K562 (cell line): ENCODE results near the gene NUP43. TPM values are rescaled to one million over a fixed set of nuclear protein-coding genes. Genes with fewer than 3 reads are reported as not detected.
A peak's percentile ranks its signal among the peaks of the same experiment; 100 is the strongest.

ENCODE experiments used
- ERF ChIP-seq: fragments of 450-650 bp; formaldehyde crosslinking; IDR thresholded peaks from 2 replicates; pipeline ENCODE4 v1.4.0; 2020; ENCODE audit warnings: mild to moderate bottlenecking, mixed read lengths
- MBD2 ChIP-seq: sonication (generic); IDR thresholded peaks from 2 replicates; pipeline ENCODE4 v1.6.1; 2016; ENCODE audit warnings: low read depth, borderline replicate concordance
- MEIS2 ChIP-seq: fragments of 450-650 bp; IDR thresholded peaks from 2 replicates; pipeline ENCODE4 v1.6.1; 2014; ENCODE audit warnings: mild to moderate bottlenecking; ENCODE audit not compliant: partially characterized antibody
- POLR2A ChIP-seq: fragments of 450-650 bp; conservative IDR thresholded peaks from 2 replicates; pipeline ENCODE4 v1.6.1; 2016
- PRDM10 ChIP-seq: fragments of 450-650 bp; IDR thresholded peaks from 2 replicates; pipeline ENCODE4 v1.6.1; 2018; ENCODE audit not compliant: partially characterized antibody
- PTTG1 ChIP-seq: fragments of 450-650 bp; IDR thresholded peaks from 2 replicates; pipeline ENCODE4 v1.6.1; 2016; ENCODE audit warnings: low read depth, mild to moderate bottlenecking, missing genetic modification characterization, missing compliant biosample characterization
- RBM17 ChIP-seq: fragments of 200-400 bp; formaldehyde crosslinking; IDR thresholded peaks from 2 replicates; pipeline ENCODE4 v1.6.1; 2017; ENCODE audit warnings: low read depth, mild to moderate bottlenecking, low read length, borderline replicate concordance
- TAF7 ChIP-seq: fragments of 450-650 bp; IDR thresholded peaks from 2 replicates; pipeline ENCODE4 v1.6.1; 2016; ENCODE audit warnings: missing genetic modification characterization, missing compliant biosample characterization
- ZNF407 ChIP-seq: fragments of 450-650 bp; IDR thresholded peaks from 2 replicates; pipeline ENCODE4 v1.6.1; 2016; ENCODE audit warnings: low read depth
- ZNF79 ChIP-seq: fragments of 250-450 bp; sonication (Bioruptor Pico); IDR thresholded peaks from 2 replicates; pipeline ENCODE4 v1.4.0; 2020; ENCODE audit warnings: low read depth, mild to moderate bottlenecking, moderate library complexity
- ZSCAN32 ChIP-seq: fragments of 450-650 bp; formaldehyde crosslinking; IDR thresholded peaks from 2 replicates; pipeline ENCODE4 v1.4.0; 2020; ENCODE audit warnings: mild to moderate bottlenecking, moderate library complexity
- polyA plus RNA-seq, 8 experiments: library from polyadenylated mRNA; depleted of rRNA in 4 of 8; stranded (reverse) in 5 of 8; unstranded in 3 of 8; fragments of >200 nt; fragmentation: Nextera tagmentation in 2 of 8; fragmentation: Illumina TruSeq in 1 of 8; extraction: Ambion mirVana in 2 of 8; extraction: Trizol in 1 of 8; gene quantifications; 2 replicates each; pipeline versions ENCODE4 v1.2.1 to v1.2.3, GENCODE V29; 2011 to 2014; ENCODE audit warnings: inconsistent platforms in 1 of 8, missing spikeins in 1 of 8
- total RNA-seq, 7 experiments: library from RNA; depleted of rRNA in 6 of 7; stranded (reverse); fragments of >200 nt in 6 of 7; fragmentation: Illumina TruSeq in 2 of 7; extraction: Trizol in 2 of 7; gene quantifications; 2 replicates each; pipeline versions ENCODE4 v1.2.1 to v1.2.3, GENCODE V29; 2011 to 2021; ENCODE audit warnings: low replicate concordance in 1 of 7
- TF ChIP-seq, protein P1 (sequence below): fragments of 450-650 bp; IDR thresholded peaks from 2 replicates; pipeline ENCODE4 v1.6.1; 2016; ENCODE audit warnings: borderline replicate concordance
- TF ChIP-seq, protein P2 (sequence below): IDR thresholded peaks from 3 replicates; pipeline ENCODE4 v1.6.1; 2011; ENCODE audit warnings: borderline replicate concordance, mild to moderate bottlenecking; ENCODE audit not compliant: insufficient read length, insufficient read depth

Gene NUP43
- total and polyA plus RNA-seq, 9 of the 15 experiments (the other 6 are each of a cell fraction or from before 2014, with no cell fraction given): 28.9 to 136 (median 67.4) TPM

DNA sequence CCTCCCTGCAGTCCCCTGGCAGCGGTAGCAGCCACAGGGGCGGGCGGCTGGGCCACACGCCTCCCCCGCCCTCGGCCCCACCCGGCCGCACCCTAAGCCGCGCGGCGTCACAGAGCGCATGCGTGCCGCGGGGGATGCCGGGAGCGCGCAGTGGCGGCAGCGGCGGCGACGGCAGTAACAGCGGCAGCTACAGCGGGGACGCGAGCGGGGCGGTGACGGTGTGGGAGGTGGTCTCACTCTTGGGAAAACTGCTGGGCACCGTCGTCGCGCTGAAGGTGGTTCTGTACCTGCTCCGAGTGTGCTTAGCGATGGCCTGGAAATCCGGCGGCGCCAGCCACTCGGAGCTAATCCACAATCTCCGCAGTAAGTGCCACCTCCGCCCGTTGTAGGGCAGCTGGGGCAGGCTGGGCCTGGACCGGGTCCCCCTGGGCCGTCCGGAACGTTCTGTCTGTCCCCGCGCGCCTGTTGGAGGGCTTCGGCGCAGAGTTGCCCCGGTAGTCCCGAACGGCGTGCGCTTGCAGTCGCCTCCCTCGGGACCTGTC lies 3.3 kb upstream of the NUP43 start, which contains the start of gene PCMT1 (continued):
- TF ChIP-seq MEIS2 (peak; percentile 33), ZNF407 (no peak; the same call in 1 of the 2 replicates), PRDM10 (peak; percentile 9), TAF7 (tag) (no peak), PTTG1 (tag) (no peak), POLR2A (peak; percentile 95), ZNF79 (CRISPR knock-in tag) (no peak), MBD2 (no peak; the same call in 1 of the 2 replicates), RBM17 (no peak), ERF (CRISPR knock-in tag) (0 out of 2 replicates have a peak, but pooled peaks have one; percentile 84), ZSCAN32 (CRISPR knock-in tag) (no peak)
- TF ChIP-seq, protein P1, sequence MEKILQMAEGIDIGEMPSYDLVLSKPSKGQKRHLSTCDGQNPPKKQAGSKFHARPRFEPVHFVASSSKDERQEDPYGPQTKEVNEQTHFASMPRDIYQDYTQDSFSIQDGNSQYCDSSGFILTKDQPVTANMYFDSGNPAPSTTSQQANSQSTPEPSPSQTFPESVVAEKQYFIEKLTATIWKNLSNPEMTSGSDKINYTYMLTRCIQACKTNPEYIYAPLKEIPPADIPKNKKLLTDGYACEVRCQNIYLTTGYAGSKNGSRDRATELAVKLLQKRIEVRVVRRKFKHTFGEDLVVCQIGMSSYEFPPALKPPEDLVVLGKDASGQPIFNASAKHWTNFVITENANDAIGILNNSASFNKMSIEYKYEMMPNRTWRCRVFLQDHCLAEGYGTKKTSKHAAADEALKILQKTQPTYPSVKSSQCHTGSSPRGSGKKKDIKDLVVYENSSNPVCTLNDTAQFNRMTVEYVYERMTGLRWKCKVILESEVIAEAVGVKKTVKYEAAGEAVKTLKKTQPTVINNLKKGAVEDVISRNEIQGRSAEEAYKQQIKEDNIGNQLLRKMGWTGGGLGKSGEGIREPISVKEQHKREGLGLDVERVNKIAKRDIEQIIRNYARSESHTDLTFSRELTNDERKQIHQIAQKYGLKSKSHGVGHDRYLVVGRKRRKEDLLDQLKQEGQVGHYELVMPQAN: peak; percentile 83
- TF ChIP-seq, protein P2, sequence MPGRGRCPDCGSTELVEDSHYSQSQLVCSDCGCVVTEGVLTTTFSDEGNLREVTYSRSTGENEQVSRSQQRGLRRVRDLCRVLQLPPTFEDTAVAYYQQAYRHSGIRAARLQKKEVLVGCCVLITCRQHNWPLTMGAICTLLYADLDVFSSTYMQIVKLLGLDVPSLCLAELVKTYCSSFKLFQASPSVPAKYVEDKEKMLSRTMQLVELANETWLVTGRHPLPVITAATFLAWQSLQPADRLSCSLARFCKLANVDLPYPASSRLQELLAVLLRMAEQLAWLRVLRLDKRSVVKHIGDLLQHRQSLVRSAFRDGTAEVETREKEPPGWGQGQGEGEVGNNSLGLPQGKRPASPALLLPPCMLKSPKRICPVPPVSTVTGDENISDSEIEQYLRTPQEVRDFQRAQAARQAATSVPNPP: no peak
